Caki2 (cell line): Measurements from ENCODE around the gene TKT. TPM values are rescaled to one million over a fixed set of nuclear protein-coding genes. Genes with fewer than 3 reads are reported as not detected.
"Not testable (repeated sequence)": the region's sequence is repeated elsewhere in the genome, so short reads cannot be mapped to it uniquely, and the experiment has no call there.

Source experiments
- DNase-seq: peaks from one replicate; pipeline ENCODE4 v3.0.0-alpha.2; 2015; ENCODE audit warnings: low read depth
- in situ Hi-C: cut with HindIII; loops from 2 replicates; pipeline ENCODE4 v1.10.0; 2016; ENCODE audit warnings: low sequenced_read_pairs, low pct_unique_long_range_greater_than_20kb, mixed read lengths
- total RNA-seq: library from RNA; depleted of rRNA; stranded (reverse); fragments of >200 nt; shearing (Covaris generic); gene quantifications from 2 replicates; pipeline ENCODE4 v1.2.3, GENCODE V29; 2014; ENCODE audit warnings: low replicate concordance; rRNA removed

Gene TKT
- total RNA-seq, result 2,344 and 2,977 TPM in 2 replicates

- in situ Hi-C loops, result no loop called here
- peak; percentile 76 for DNase-seq
Observed at GRCh38 chr3:53255775-53256703, at the start of gene TKT. TSS of gene TKT (minus strand) at chr3:53256022. CDS start at chr3:53255942, 80 bp downstream.

- DNase-seq, result no peak
- in situ Hi-C loops, result no loop called here
Observed at GRCh38 chr3:53303957-53304356, 48.1 kb upstream of the TKT start.

- in situ Hi-C loops, result no loop called here
Observed at GRCh38 chr3:53303549-53303948, 47.7 kb upstream of the TKT start.

GRCh38 chr3:53300826-53301225, 45.0 kb upstream of the TKT start:
- DNase-seq, result no peak
- in situ Hi-C loops, result no loop called here

More at GRCh38 chr3:53303549-53303948, 47.7 kb upstream of the TKT start:
- no peak for DNase-seq

GRCh38 chr3:53299611-53300023, 43.8 kb upstream of the TKT start:
- DNase-seq, result peak; percentile 22
- in situ Hi-C loops, result not testable (repeated sequence)

- in situ Hi-C loops, result no loop called here
- DNase-seq, result no peak
Observed at GRCh38 chr3:53295410-53295809, 39.6 kb upstream of the TKT start.

- in situ Hi-C loops, result no loop called here
- DNase-seq, result no peak
Observed at GRCh38 chr3:53293867-53294266, 38.0 kb upstream of the TKT start.

GRCh38 chr3:53288214-53288613, 32.4 kb upstream of the TKT start:
- in situ Hi-C loops, result no loop called here
- no peak for DNase-seq

- no peak for DNase-seq
Observed at GRCh38 chr3:53287131-53287629, 31.4 kb upstream of the TKT start.

GRCh38 chr3:53286727-53287126, 30.9 kb upstream of the TKT start:
- no peak for DNase-seq
- in situ Hi-C loops, result no loop called here

More at GRCh38 chr3:53287131-53287629, 31.4 kb upstream of the TKT start:
- in situ Hi-C loops, result no loop called here

GRCh38 chr3:53282581-53282980, 26.8 kb upstream of the TKT start:
- in situ Hi-C loops, result no loop called here
- no peak for DNase-seq

- no peak for DNase-seq
- in situ Hi-C loops, result no loop called here
Observed at GRCh38 chr3:53278667-53279066, 22.8 kb upstream of the TKT start.

GRCh38 chr3:53274938-53275605, 19.2 kb upstream of the TKT start:
- in situ Hi-C loops, result no loop called here
- DNase-seq, result no peak

GRCh38 chr3:53273146-53273670, 17.4 kb upstream of the TKT start:
- in situ Hi-C loops, result no loop called here
- no peak for DNase-seq

- peak; percentile 100 for DNase-seq
- in situ Hi-C loops, result no loop called here
Observed at GRCh38 chr3:53269888-53270880, 14.4 kb upstream of the TKT start.

- in situ Hi-C loops, result not testable (repeated sequence)
- peak; percentile 45 for DNase-seq
Observed at GRCh38 chr3:53269193-53269592, 13.4 kb upstream of the TKT start.

- no peak for DNase-seq
- in situ Hi-C loops, result no loop called here
Observed at GRCh38 chr3:53267766-53268165, 11.9 kb upstream of the TKT start.

- no peak for DNase-seq
- in situ Hi-C loops, result no loop called here
Observed at GRCh38 chr3:53264718-53265117, 8.9 kb upstream of the TKT start.
